Measurements from ENCODE around the gene ABCA2. TPM values are rescaled to one million over a fixed set of nuclear protein-coding genes. Genes with fewer than 3 reads are reported as not detected.

Gene ABCA2
- total RNA-seq, 1 experiment from 2014 or later = 21.7 TPM

DNA sequence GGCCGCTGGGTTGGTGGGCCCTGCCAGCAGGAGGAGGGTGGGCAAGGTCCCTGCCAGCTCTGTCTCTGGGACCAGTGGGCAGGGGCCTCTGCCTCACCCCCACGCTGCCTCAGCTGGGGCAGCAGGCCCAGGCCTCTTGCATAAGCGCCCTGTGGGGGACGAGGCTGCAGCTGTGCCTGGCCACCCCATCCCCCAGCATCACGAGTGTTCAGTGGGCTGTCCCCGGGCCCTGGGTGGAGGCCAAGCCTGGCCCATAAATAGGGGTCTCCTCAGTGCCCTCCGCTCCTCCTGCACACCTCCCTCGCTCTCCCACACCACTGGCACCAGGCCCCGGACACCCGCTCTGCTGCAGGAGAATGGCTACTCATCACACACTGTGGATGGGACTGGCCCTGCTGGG is 50.8 kb downstream of the ABCA2 start, which contains the start of gene PTGDS:
Gene PTGDS, plus strand, starts transcription at position 282 of the 400 bp plus-strand sequence. Its CDS starts 75 bp downstream, at position 357.
- no peak within 1 kb of the TSS for H3K27ac Mint-ChIP-seq (ENCODE audit: low read depth, unreplicated experiment)
- intact Hi-C loops (cut with micrococcal nuclease) = no loop called here
- no peaks in the 10 kb centered on the region for H3K9me3 Mint-ChIP-seq (ENCODE audit: unreplicated experiment)

GRCh38 chr9:136975644-136976043 is 52.4 kb downstream of the ABCA2 start:
- DNase-seq (ENCODE audit: unreplicated experiment) = no peak
- H3K27me3 Mint-ChIP-seq (ENCODE audit: insufficient read depth, unreplicated experiment) = no peaks in the 10 kb centered on the region
- intact Hi-C loops (cut with micrococcal nuclease) = no loop called here
- no peak overlapping the region for H3K4me3 Mint-ChIP-seq (ENCODE audit: unreplicated experiment)
- TF ChIP-seq, protein P1, sequence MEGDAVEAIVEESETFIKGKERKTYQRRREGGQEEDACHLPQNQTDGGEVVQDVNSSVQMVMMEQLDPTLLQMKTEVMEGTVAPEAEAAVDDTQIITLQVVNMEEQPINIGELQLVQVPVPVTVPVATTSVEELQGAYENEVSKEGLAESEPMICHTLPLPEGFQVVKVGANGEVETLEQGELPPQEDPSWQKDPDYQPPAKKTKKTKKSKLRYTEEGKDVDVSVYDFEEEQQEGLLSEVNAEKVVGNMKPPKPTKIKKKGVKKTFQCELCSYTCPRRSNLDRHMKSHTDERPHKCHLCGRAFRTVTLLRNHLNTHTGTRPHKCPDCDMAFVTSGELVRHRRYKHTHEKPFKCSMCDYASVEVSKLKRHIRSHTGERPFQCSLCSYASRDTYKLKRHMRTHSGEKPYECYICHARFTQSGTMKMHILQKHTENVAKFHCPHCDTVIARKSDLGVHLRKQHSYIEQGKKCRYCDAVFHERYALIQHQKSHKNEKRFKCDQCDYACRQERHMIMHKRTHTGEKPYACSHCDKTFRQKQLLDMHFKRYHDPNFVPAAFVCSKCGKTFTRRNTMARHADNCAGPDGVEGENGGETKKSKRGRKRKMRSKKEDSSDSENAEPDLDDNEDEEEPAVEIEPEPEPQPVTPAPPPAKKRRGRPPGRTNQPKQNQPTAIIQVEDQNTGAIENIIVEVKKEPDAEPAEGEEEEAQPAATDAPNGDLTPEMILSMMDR (IDR thresholded peaks at IDR 0.05; ENCODE audit: unreplicated experiment) = peak; percentile 3
- H3K4me1 Mint-ChIP-seq (ENCODE audit: insufficient read depth, unreplicated experiment) = peaks cover 7% of the 10 kb centered on the region
- H3K36me3 Mint-ChIP-seq (ENCODE audit: insufficient read depth, unreplicated experiment) = no peaks in the 10 kb centered on the region
- H3K27ac Mint-ChIP-seq (ENCODE audit: low read depth, unreplicated experiment) = no peak overlapping the region
- ChIA-PET CTCF (interaction anchor here (0.7 to 1.1 kb wide), 4 partner anchors 11 to 341 kb away, joined by 3 to 5 read pairs (median 4); no protein-coding TSS in a partner anchor), POLR2A (no interaction called here)
- no peaks in the 10 kb centered on the region for H3K9me3 Mint-ChIP-seq (ENCODE audit: unreplicated experiment)
- no TSS peak for BruUV-seq (replicated peaks)

More for the DNA sequence above, 50.8 kb downstream of the ABCA2 start, which contains the start of gene PTGDS:
- H3K27me3 Mint-ChIP-seq (ENCODE audit: insufficient read depth, unreplicated experiment) = no peaks in the 10 kb centered on the region
- TF ChIP-seq, protein P1 (IDR thresholded peaks at IDR 0.05; ENCODE audit: unreplicated experiment) = no peak
- no peak within 1 kb of the TSS for H3K4me3 Mint-ChIP-seq (ENCODE audit: unreplicated experiment)
- BruUV-seq (replicated peaks) = no TSS peak
- H3K36me3 Mint-ChIP-seq (ENCODE audit: insufficient read depth, unreplicated experiment) = no peaks in the 10 kb centered on the region
- CTCF ChIA-PET = no interaction called here
- POLR2A ChIA-PET = no interaction called here
- no peak for DNase-seq (ENCODE audit: unreplicated experiment)
- H3K4me1 Mint-ChIP-seq (ENCODE audit: insufficient read depth, unreplicated experiment) = peaks cover 7% of the 10 kb centered on the region

DNA sequence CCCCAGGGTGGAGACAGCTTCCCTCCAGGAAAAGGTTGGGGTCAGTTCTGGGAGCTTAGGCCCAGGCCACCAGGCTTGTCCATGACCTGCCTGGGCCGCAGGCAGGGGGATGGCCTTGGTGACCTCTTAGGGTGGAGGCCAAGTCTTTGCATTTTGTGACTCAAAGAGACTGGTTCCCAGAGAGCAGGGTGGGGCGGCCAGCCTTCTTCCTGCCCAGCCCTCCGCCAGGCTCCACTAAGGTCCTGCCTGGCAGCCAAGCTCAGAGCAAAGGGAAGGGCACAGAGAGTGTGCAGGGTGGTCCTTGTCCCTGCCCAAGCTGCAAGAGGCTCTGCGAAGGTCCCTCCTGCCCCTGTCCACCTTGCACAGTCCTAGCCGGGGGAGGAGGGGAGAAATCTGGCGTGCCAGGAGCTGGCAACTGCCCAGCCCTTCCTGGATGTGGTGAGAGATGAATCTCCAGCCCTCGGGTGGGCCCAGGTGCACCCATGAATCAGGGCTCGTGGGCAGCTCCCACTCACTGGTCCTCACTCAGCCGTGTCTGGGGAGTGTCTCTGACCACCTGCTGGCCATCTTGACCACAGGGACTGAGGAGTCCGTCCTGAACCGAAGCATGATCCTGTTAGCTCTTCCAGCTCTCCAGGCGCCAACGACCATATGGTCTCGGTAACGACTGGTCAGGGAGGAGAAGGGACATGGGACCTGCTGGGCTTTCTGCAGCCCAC is 53.1 kb downstream of the ABCA2 start:
- POLR2A ChIA-PET = no interaction called here
- DNase-seq (ENCODE audit: unreplicated experiment) = peak; percentile 30
- BruUV-seq (replicated peaks) = no TSS peak
- peaks cover 7% of the 10 kb centered on the region for H3K4me1 Mint-ChIP-seq (ENCODE audit: insufficient read depth, unreplicated experiment)
- no peaks in the 10 kb centered on the region for H3K27me3 Mint-ChIP-seq (ENCODE audit: insufficient read depth, unreplicated experiment)
- no peak overlapping the region for H3K4me3 Mint-ChIP-seq (ENCODE audit: unreplicated experiment)
- no peak overlapping the region for H3K27ac Mint-ChIP-seq (ENCODE audit: low read depth, unreplicated experiment)
- no peaks in the 10 kb centered on the region for H3K9me3 Mint-ChIP-seq (ENCODE audit: unreplicated experiment)
- TF ChIP-seq, protein P1 (IDR thresholded peaks at IDR 0.05; ENCODE audit: unreplicated experiment) = no peak
- no peaks in the 10 kb centered on the region for H3K36me3 Mint-ChIP-seq (ENCODE audit: insufficient read depth, unreplicated experiment)
- CTCF ChIA-PET = interaction anchor here (0.6 to 1.1 kb wide), 5 partner anchors 10 to 340 kb away, joined by 3 to 5 read pairs (median 3); no protein-coding TSS in a partner anchor
- intact Hi-C loops (cut with micrococcal nuclease) = no loop called here

DNA sequence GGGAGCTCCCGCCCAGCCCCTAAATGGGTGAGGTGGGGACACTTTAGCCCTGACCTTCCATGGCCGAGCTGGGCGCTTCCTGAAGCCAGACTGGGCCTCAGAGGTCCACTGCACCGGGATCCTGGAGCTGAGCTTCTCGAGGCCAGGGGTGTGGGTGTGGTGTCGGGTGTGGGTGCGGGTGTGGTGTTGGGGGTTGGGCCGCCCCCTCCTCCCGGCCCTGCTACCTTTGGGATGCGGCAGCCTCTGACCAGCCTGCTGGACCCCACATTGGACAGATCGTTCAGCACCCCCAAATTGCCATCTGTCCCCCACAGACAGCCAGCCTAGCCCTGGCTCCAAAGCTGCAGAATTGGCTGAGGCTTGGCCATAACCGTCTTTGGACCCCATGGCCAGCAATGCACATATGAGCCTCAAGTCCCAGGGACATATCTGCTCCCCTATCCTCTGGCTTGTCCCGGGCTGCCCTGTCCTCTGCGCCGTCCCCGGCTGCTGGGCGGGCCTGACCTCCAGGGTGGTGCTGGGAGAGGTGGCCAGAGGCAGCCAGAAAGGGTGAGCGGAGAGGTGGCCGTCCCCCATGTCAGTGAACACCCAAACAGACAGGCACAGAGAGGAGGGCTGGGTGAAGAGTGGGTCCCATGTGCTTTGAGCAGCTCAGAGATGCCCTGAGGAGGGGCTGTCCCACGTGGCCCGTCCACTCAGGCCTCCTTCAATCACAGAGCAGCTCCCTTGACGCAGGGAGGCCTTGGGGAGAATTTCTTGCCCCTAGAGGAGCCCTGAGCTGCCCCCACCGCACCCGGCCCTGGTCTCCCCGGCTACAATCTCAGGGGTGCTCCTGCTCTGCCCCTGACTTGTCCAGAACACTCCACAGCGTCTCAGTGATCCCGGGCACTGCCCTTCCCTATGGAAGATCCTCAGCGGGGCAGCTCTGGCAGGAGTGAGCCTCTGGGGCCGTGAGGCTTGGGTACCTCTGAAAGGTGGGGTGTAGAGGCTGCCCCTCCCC is 54.1 kb downstream of the ABCA2 start:
- CTCF ChIA-PET = interaction anchor here (0.6 kb wide), 1 partner anchor 73 kb away, joined by 3 read pairs; no protein-coding TSS in a partner anchor

More for the DNA sequence above, 54.1 kb downstream of the ABCA2 start:
- no peaks in the 10 kb centered on the region for H3K9me3 Mint-ChIP-seq (ENCODE audit: unreplicated experiment)
- H3K4me1 Mint-ChIP-seq (ENCODE audit: insufficient read depth, unreplicated experiment) = peaks cover 7% of the 10 kb centered on the region
- no peaks in the 10 kb centered on the region for H3K27me3 Mint-ChIP-seq (ENCODE audit: insufficient read depth, unreplicated experiment)
- no peaks in the 10 kb centered on the region for H3K36me3 Mint-ChIP-seq (ENCODE audit: insufficient read depth, unreplicated experiment)
- DNase-seq (ENCODE audit: unreplicated experiment) = no peak
- TF ChIP-seq, protein P1 (IDR thresholded peaks at IDR 0.05; ENCODE audit: unreplicated experiment) = no peak
- POLR2A ChIA-PET = no interaction called here
- intact Hi-C loops (cut with micrococcal nuclease) = no loop called here
- no peak overlapping the region for H3K4me3 Mint-ChIP-seq (ENCODE audit: unreplicated experiment)
- BruUV-seq (replicated peaks) = no TSS peak
- H3K27ac Mint-ChIP-seq (ENCODE audit: low read depth, unreplicated experiment) = no peak overlapping the region

All from MCF 10A (cell line).